MV-4-11 (cell line): Measurements from ENCODE around the gene PHEX.

Source experiments
- DNase-seq: peaks from one replicate; lab custom pipeline; 2025; lab: John Stamatoyannopoulos, UW

The PHEX gene

GRCh38 chrX:22040184-22040583 lies 8.1 kb downstream of the PHEX start:
- no peak for DNase-seq

DNA sequence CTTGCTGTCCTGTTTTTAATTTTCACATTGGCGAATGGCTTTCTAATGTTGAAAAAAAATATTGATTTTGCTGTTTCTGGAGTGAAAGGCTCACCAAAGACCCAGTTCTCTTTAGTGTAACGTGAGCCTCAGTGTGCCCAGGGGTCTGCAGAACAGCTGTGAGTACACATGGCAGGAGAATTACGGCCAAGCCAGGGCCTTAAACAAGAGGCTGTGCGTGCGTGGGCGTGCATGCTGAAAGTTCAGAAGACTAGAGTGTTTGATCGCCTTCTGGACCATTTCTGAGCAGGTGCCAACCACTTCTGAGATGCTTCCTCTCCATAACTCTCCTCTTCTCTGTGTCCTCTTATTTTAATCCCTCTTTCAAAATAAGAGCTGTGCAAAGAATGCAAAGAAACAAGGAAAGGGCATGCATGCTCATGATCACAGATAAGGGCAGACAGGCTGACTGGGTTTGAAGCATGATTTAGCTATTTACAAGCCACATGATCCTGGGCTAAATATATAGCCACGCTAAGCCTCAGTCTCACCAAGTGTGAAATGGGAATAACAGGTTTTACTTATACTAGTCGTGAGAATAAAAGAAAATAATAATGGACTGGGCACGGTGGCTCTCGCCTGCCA lies 9.9 kb downstream of the PHEX start:
- DNase-seq, result no peak

GRCh38 chrX:22043872-22044271 lies 11.7 kb downstream of the PHEX start:
- no peak for DNase-seq

- no peak for DNase-seq
Observed at GRCh38 chrX:22047468-22047867, 15.3 kb downstream of the PHEX start.

DNA sequence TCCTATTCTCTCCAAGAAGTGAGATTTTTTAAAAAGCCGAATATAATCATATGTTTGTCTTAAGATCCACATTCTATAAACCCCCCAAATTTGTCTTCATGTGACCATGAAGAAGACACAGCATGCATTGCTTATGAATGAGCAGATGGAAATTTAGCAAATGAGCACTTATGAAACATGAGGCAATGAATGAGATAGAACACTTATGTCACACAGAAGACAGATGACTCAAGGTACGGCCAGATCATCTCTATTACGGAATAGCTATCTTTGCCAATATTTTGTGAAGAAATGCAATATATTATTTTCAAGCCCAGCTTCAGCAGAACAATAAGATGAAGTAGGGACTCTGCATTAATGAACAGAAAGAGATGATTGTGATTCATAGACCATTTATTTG lies 21.4 kb downstream of the PHEX start:
- no peak for DNase-seq

- peak; percentile 36 for DNase-seq
Observed at GRCh38 chrX:22056235-22056634, 24.1 kb downstream of the PHEX start.

DNA sequence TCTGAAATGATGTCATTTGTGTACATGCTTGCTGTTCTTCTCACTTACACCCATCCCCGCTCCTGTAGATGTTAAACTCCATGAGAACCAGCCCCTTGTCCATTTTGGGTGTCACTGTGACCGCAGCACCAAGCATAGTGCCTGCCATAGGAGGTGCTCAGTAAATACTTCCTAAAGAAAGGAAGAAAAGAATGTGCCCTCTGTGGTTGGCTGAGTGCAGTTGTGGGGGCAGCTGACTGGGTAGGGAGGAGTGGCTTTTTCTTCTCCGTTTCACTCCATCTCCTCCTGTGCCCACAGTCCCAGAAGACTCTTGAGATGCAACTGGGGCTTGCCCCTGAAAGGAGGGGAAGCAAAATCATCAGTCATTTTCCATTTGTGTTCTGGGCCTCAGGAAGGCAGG lies 25.5 kb downstream of the PHEX start:
- no peak for DNase-seq

DNA sequence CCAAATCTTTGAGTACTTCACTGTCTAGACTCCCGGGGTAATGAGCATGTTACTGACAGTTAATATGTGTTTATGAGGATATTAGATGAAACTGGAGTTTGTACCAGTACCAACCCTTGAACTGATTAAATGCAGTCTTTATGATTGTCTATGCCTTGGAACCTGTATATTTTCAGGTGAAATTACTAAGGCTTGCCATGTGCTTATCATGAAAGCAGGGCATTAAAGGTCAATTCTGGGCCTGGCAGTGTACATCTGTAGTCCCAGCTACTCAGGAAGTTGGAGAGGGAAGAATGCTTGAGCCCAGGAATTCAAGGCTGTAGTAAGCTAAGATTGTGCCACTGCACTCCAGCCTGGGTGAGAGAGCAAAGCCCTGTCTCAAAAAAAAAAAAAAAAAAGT lies 27.6 kb downstream of the PHEX start:
- DNase-seq, result no peak

DNA sequence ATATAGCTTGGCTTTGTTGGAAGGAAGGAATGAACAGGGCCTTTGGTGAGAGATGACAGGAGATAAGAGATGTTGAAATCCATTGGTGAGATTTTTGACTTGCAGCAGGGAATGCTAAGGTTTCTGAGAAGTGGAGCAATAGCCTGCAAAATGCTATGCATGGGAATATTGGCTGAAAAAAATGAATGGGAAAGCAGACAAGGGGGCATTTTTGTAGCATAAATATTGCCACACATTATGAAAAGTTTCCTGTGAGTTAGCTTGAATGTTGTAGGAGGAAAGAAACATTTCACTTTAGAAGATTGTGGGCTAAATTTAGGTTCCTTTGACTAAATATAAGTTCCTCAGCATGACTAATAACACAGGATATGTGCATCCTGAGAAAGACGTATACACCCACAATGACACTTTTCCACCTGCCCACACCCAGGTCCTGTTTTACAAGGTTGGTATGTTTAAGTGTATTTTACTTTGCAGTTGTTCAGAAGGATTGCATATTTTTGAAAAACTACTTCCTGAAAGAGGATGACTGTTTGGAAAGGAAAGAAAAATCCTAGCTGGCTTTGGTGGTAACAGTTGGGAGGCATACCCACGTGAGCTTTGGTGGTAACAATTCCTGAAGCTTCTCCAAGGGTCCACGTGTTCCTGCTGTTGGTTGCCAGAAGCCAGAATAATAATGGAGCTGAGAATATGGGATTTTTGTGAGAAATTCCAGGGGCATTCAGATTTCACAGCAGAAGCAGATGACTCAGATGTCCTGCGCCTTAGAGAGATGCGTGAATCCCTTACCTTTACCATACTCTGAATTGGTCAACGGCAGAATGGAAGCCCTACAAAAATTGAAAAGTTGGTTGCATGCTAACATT lies 28.5 kb downstream of the PHEX start:
- DNase-seq, result peak; percentile 8

GRCh38 chrX:22063284-22063683 lies 31.2 kb downstream of the PHEX start:
- peak; percentile 51 for DNase-seq

DNA sequence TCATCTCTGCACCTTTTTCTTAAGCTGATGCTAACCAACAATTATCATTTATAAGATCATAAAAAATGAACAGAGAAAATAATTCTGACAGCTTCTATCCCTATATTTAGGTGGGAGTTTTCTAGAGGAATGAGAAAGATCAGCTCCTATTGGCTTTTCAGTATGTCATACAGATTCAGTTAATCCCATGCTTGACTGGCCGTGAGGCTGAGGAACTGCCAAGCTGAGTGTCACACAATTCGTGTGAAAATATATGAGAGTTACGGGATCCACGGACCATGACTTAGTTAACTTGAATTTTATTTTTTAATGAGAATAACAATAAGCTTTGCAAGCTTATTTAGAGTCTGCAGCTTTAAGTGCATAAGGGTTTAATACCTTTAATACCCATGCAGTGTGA lies 37.5 kb downstream of the PHEX start:
- no peak for DNase-seq

- DNase-seq, result no peak
Observed at GRCh38 chrX:22073928-22074327, 41.8 kb downstream of the PHEX start.

DNA sequence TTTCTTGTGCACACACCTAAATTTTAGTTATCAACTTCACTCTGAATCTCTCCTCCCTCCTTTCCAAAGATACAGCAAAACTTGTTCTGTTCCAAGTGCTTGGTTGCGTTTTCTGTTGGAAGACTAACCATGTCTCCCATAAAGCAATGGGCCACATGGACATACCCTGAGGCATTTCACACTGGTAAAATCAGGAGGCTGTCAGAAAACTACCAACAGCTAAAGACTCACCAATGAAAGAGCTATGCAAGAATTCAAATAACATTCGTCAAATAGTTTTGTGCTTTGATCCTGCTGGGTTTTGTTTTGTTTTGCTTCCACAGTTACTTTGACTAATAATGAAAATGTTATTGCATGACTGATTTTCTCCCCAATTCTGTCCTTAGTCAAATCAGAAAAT lies 46.0 kb downstream of the PHEX start:
- DNase-seq, result no peak

DNA sequence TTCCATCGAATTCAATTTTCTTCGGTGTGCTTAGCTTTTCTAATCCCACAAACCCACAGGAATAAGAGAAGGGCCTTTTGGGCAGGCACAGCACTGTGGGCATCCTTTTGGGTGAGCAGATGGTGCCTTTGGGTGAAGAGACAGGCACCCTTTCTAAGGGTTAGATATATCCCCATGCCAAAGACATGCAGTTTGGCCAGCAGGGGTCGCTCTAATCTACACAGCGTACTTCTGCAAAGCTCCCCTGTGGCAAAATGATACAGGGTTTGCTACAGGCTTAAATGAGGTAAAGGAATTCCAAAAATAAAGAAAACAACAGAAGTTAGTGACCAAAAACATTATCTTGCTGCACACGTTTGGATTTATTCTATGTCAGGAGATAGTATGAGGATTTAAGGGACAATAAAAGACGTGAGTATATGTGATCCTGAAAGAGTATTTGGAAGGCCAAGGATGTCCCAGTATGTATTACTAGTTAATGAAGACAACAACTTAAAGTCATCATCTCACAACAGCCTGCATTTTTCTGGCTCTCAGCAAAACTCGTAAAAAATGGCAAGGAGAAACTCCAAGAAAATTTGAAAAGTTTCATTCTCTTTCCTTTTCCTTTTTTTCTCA lies 49.5 kb downstream of the PHEX start:
- peak; percentile 35 for DNase-seq

- DNase-seq, result no peak
Observed at GRCh38 chrX:22086003-22086402, 53.9 kb downstream of the PHEX start.

- no peak for DNase-seq
Observed at GRCh38 chrX:22087011-22087557, 55.0 kb downstream of the PHEX start.

DNA sequence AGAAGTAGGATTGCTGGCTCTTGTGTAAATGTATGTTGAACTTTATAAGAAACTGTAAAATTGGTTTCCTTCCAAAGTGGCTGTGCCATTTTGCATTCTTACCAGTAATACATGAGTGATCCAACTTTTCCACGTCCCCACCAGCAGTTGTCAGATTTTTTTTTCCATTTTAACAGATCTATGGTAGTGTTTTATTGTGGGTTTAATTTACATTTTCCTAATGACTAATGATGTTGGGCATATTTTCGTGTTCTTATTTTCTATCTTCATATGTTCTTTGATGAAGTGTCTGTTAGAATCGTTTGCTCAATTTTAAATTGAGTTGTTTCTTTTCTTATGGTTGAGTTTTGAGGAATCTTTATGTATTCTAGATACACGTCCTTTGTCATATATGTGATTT lies 56.2 kb downstream of the PHEX start:
- DNase-seq, result no peak

DNA sequence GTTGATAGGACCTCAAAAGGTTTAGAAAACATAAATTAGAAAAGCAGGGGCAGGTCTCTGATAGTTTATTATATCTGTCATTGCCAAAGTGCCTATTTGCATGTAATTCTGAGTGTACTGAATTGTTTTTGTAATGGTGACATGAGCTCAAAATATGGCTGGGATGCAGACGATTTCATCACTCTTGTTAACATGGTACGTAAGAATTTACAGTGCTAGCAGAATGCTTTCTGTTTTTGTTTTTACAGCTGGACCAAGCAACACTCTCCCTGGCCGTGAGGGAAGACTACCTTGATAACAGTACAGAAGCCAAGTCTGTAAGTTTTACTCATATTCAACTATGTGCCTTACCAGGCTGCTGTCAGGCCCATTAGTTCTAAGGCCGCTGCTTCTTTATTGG lies 58.1 kb downstream of the PHEX start:
- no peak for DNase-seq

- no peak for DNase-seq
Observed at GRCh38 chrX:22093550-22093949, 61.4 kb downstream of the PHEX start.

GRCh38 chrX:22095286-22095685 lies 63.2 kb downstream of the PHEX start:
- no peak for DNase-seq

GRCh38 chrX:22095856-22096255 lies 63.7 kb downstream of the PHEX start:
- no peak for DNase-seq

- DNase-seq, result no peak
Observed at GRCh38 chrX:22097012-22097694, 65.0 kb downstream of the PHEX start.
